ENCODE results near the gene GPC5.
"Not testable (repeated sequence)": the region's sequence is repeated elsewhere in the genome, so short reads cannot be mapped to it uniquely, and the experiment has no call there.

Gene GPC5

GRCh38 chr13:91747186-91747585 is 348.8 kb downstream of the GPC5 start:
- no peaks in the 10 kb centered on the region for H3K27me3 Mint-ChIP-seq
- H3K4me1 Mint-ChIP-seq: no peaks in the 10 kb centered on the region
- no peak overlapping the region for H3K27ac Mint-ChIP-seq
- H3K4me3 Mint-ChIP-seq: no peak overlapping the region
- CTCF ChIA-PET: no interaction called here
- no peak for DNase-seq
- H3K9me3 Mint-ChIP-seq: no peaks in the 10 kb centered on the region
- H3K36me3 Mint-ChIP-seq: no peaks in the 10 kb centered on the region

GRCh38 chr13:91748416-91749089 is 350.1 kb downstream of the GPC5 start:
- Mint-ChIP-seq H3K27ac (no peak overlapping the region), H3K9me3 (no peaks in the 10 kb centered on the region), H3K36me3 (no peaks in the 10 kb centered on the region), H3K4me1 (no peaks in the 10 kb centered on the region), H3K27me3 (no peaks in the 10 kb centered on the region), H3K4me3 (no peak overlapping the region)
- DNase-seq: no peak
- CTCF ChIA-PET: no interaction called here

GRCh38 chr13:91758724-91759123 is 360.3 kb downstream of the GPC5 start:
- no peaks in the 10 kb centered on the region for H3K36me3 Mint-ChIP-seq
- CTCF ChIA-PET: interaction anchor here (0.6 kb wide), 1 partner anchor 295 kb away, joined by 3 read pairs; no protein-coding TSS in a partner anchor
- DNase-seq: no peak
- H3K9me3 Mint-ChIP-seq: no peaks in the 10 kb centered on the region
- H3K4me3 Mint-ChIP-seq: no peak overlapping the region
- no peaks in the 10 kb centered on the region for H3K4me1 Mint-ChIP-seq
- H3K27me3 Mint-ChIP-seq: no peaks in the 10 kb centered on the region
- no peak overlapping the region for H3K27ac Mint-ChIP-seq

GRCh38 chr13:91762957-91763356 is 364.5 kb downstream of the GPC5 start:
- Mint-ChIP-seq H3K4me1 (no peaks in the 10 kb centered on the region), H3K27ac (no peak overlapping the region), H3K27me3 (no peaks in the 10 kb centered on the region), H3K9me3 (no peaks in the 10 kb centered on the region), H3K4me3 (no peak overlapping the region), H3K36me3 (no peaks in the 10 kb centered on the region)
- DNase-seq: no peak
- CTCF ChIA-PET: no interaction called here

- H3K36me3 Mint-ChIP-seq: no peaks in the 10 kb centered on the region
- H3K27ac Mint-ChIP-seq: no peak overlapping the region
- CTCF ChIA-PET: no interaction called here
- no peaks in the 10 kb centered on the region for H3K9me3 Mint-ChIP-seq
- no peaks in the 10 kb centered on the region for H3K4me1 Mint-ChIP-seq
- no peak overlapping the region for H3K4me3 Mint-ChIP-seq
- no peaks in the 10 kb centered on the region for H3K27me3 Mint-ChIP-seq
- DNase-seq: no peak
Observed at GRCh38 chr13:91764527-91764926, 366.1 kb downstream of the GPC5 start.

- CTCF ChIA-PET: no interaction called here
- H3K27ac Mint-ChIP-seq: no peak overlapping the region
- H3K4me1 Mint-ChIP-seq: no peaks in the 10 kb centered on the region
- no peaks in the 10 kb centered on the region for H3K9me3 Mint-ChIP-seq
- no peak for DNase-seq
- H3K4me3 Mint-ChIP-seq: no peak overlapping the region
- no peaks in the 10 kb centered on the region for H3K36me3 Mint-ChIP-seq
- H3K27me3 Mint-ChIP-seq: no peaks in the 10 kb centered on the region
Observed at GRCh38 chr13:91767651-91768050, 369.2 kb downstream of the GPC5 start.

GRCh38 chr13:91768746-91769145 is 370.3 kb downstream of the GPC5 start:
- Mint-ChIP-seq H3K4me3 (no peak overlapping the region), H3K4me1 (no peaks in the 10 kb centered on the region), H3K27ac (no peak overlapping the region), H3K36me3 (no peaks in the 10 kb centered on the region), H3K27me3 (no peaks in the 10 kb centered on the region), H3K9me3 (no peaks in the 10 kb centered on the region)
- no peak for DNase-seq
- CTCF ChIA-PET: no interaction called here

GRCh38 chr13:91771229-91771628 is 372.8 kb downstream of the GPC5 start:
- H3K4me1 Mint-ChIP-seq: no peaks in the 10 kb centered on the region

GRCh38 chr13:91773591-91774227 is 375.3 kb downstream of the GPC5 start:
- no peak overlapping the region for H3K27ac Mint-ChIP-seq
- no peak overlapping the region for H3K4me3 Mint-ChIP-seq
- no peaks in the 10 kb centered on the region for H3K36me3 Mint-ChIP-seq
- DNase-seq: no peak
- CTCF ChIA-PET: no interaction called here
- no peaks in the 10 kb centered on the region for H3K27me3 Mint-ChIP-seq
- H3K9me3 Mint-ChIP-seq: no peaks in the 10 kb centered on the region
- H3K4me1 Mint-ChIP-seq: no peaks in the 10 kb centered on the region

More at GRCh38 chr13:91771229-91771628, 372.8 kb downstream of the GPC5 start:
- no peak for DNase-seq
- Mint-ChIP-seq H3K4me3 (no peak overlapping the region), H3K27me3 (no peaks in the 10 kb centered on the region), H3K27ac (no peak overlapping the region), H3K9me3 (no peaks in the 10 kb centered on the region), H3K36me3 (no peaks in the 10 kb centered on the region)
- CTCF ChIA-PET: no interaction called here

- Mint-ChIP-seq H3K27me3 (no peaks in the 10 kb centered on the region), H3K4me3 (no peak overlapping the region), H3K9me3 (no peaks in the 10 kb centered on the region), H3K27ac (no peak overlapping the region), H3K4me1 (no peaks in the 10 kb centered on the region), H3K36me3 (no peaks in the 10 kb centered on the region)
- CTCF ChIA-PET: no interaction called here
- DNase-seq: no peak
Observed at GRCh38 chr13:91774397-91774796, 376.0 kb downstream of the GPC5 start.

GRCh38 chr13:91776611-91777193 is 378.3 kb downstream of the GPC5 start:
- Mint-ChIP-seq H3K27me3 (no peaks in the 10 kb centered on the region), H3K4me3 (no peak overlapping the region), H3K9me3 (no peaks in the 10 kb centered on the region), H3K27ac (no peak overlapping the region), H3K36me3 (no peaks in the 10 kb centered on the region), H3K4me1 (no peaks in the 10 kb centered on the region)
- CTCF ChIA-PET: no interaction called here
- no peak for DNase-seq

- DNase-seq: no peak
- H3K4me1 Mint-ChIP-seq: no peaks in the 10 kb centered on the region
- no peak overlapping the region for H3K4me3 Mint-ChIP-seq
- CTCF ChIA-PET: no interaction called here
- H3K9me3 Mint-ChIP-seq: no peaks in the 10 kb centered on the region
- no peaks in the 10 kb centered on the region for H3K27me3 Mint-ChIP-seq
- H3K27ac Mint-ChIP-seq: no peak overlapping the region
- H3K36me3 Mint-ChIP-seq: no peaks in the 10 kb centered on the region
Observed at GRCh38 chr13:91778123-91778522, 379.7 kb downstream of the GPC5 start.

GRCh38 chr13:91781982-91782691 is 383.7 kb downstream of the GPC5 start:
- H3K4me1 Mint-ChIP-seq, H3K27me3 Mint-ChIP-seq, H3K4me3 Mint-ChIP-seq, H3K9me3 Mint-ChIP-seq, H3K36me3 Mint-ChIP-seq, H3K27ac Mint-ChIP-seq, CTCF ChIA-PET, DNase-seq: not testable (repeated sequence)

GRCh38 chr13:91785431-91786119 is 387.2 kb downstream of the GPC5 start:
- CTCF ChIA-PET: no interaction called here
- H3K27ac Mint-ChIP-seq: no peak overlapping the region
- H3K36me3 Mint-ChIP-seq: no peaks in the 10 kb centered on the region
- H3K4me3 Mint-ChIP-seq: no peak overlapping the region
- no peaks in the 10 kb centered on the region for H3K4me1 Mint-ChIP-seq
- no peaks in the 10 kb centered on the region for H3K27me3 Mint-ChIP-seq
- DNase-seq: no peak
- H3K9me3 Mint-ChIP-seq: no peaks in the 10 kb centered on the region
